GM18505 (cell line): ENCODE data around the gene PRSS21.
A peak's percentile ranks its signal among the peaks of the same experiment; 100 is the strongest.

Experiments
- ATAC-seq: cut with Tn5 transposase; IDR thresholded peaks from one replicate; pipeline ENCODE4 v1.9.1; 2021; ENCODE audit not compliant: unreplicated experiment
- POLR2A ChIP-seq: IDR thresholded peaks from 4 replicates; pipeline ENCODE4 v1.6.1; 2011; ENCODE audit warnings: borderline replicate concordance; ENCODE audit not compliant: insufficient read depth, insufficient read length; ENCODE audit errors: extremely low read depth

Gene PRSS21

GRCh38 chr16:2776500-2777139 is 40.4 kb upstream of the PRSS21 start:
- no peak for TF ChIP-seq POLR2A
- peak; percentile 37 for ATAC-seq

GRCh38 chr16:2777231-2777902 is 39.7 kb upstream of the PRSS21 start, which contains the start of gene ELOB:
Gene ELOB (minus strand): TSS chr16:2777280. CDS start chr16:2777239, 41 bp downstream.
- peak; percentile 78 for ATAC-seq
- TF ChIP-seq POLR2A, result peak; percentile 79

GRCh38 chr16:2777903-2778629 is 39.0 kb upstream of the PRSS21 start:
- ATAC-seq, result no peak
- TF ChIP-seq POLR2A, result peak; percentile 24

- no peak for ATAC-seq
- no peak for TF ChIP-seq POLR2A
Measured at GRCh38 chr16:2778630-2778958, 38.4 kb upstream of the PRSS21 start.

GRCh38 chr16:2779151-2779920 is 37.7 kb upstream of the PRSS21 start:
- ATAC-seq, result no peak
- TF ChIP-seq POLR2A, result peak; percentile 53

GRCh38 chr16:2779978-2780898 is 36.8 kb upstream of the PRSS21 start:
- ATAC-seq, result no peak
- no peak for TF ChIP-seq POLR2A

GRCh38 chr16:2782583-2783351 is 34.3 kb upstream of the PRSS21 start:
- TF ChIP-seq POLR2A, result no peak
- no peak for ATAC-seq

GRCh38 chr16:2783581-2784357 is 33.3 kb upstream of the PRSS21 start:
- ATAC-seq, result no peak
- no peak for TF ChIP-seq POLR2A

GRCh38 chr16:2784358-2785100 is 32.5 kb upstream of the PRSS21 start:
- no peak for ATAC-seq
- no peak for TF ChIP-seq POLR2A
